Stimulated activated CD4-positive, alpha-beta T cell treated with anti-CD3 and anti-CD28 coated beads, Interleukin-4, amount 100 ng/mL, for 24 hours (primary cell): Measurements from ENCODE around the gene SMG1.
"Not testable (repeated sequence)": the region's sequence is repeated elsewhere in the genome, so short reads cannot be mapped to it uniquely, and the experiment has no call there.

Experiments
- DNase-seq: peaks from one replicate; pipeline ENCODE4 v3.0.0-alpha.2; 2020

SMG1 gene

GRCh38 chr16:18756639-18757038 lies 169.6 kb downstream of the SMG1 start:
- not testable (repeated sequence) for DNase-seq
